Neural cell (in vitro differentiated cells): ENCODE measurements around the gene AMN1. TPM values are rescaled to one million over a fixed set of nuclear protein-coding genes. Genes with fewer than 3 reads are reported as not detected.
"Not testable (repeated sequence)": the region's sequence is repeated elsewhere in the genome, so short reads cannot be mapped to it uniquely, and the experiment has no call there.

Experiments
- H2AFZ ChIP-seq: fragments of 200-600, 300-800 bp; sonication (generic), shearing (Covaris generic); 2 replicates; pipeline ENCODE4 v1.6.0; 2014; ENCODE audit warnings: low read depth, mild to moderate bottlenecking, antibody characterized with exemption, low read length, moderate library complexity
- H3F3A ChIP-seq: fragments of 200-600 bp; shearing (Covaris generic); 2 replicates; pipeline ENCODE4 v1.6.1; 2016; ENCODE audit warnings: mild to moderate bottlenecking, moderate library complexity, mixed read lengths, antibody characterized with exemption, low read length; ENCODE audit not compliant: insufficient read depth, poor library complexity, severe bottlenecking
- H3K27ac ChIP-seq: fragments of 200-600, 300-800 bp; sonication (generic), shearing (Covaris generic); 2 replicates; pipeline ENCODE4 v1.5.1; 2014; ENCODE audit warnings: mild to moderate bottlenecking, low read length, moderate library complexity
- H3K27me3 ChIP-seq: fragments of 300-800, 200-600 bp; sonication (generic), shearing (Covaris generic); 2 replicates; pipeline ENCODE4 v1.6.0; 2014; ENCODE audit warnings: mild to moderate bottlenecking, low read depth, low read length, moderate library complexity; ENCODE audit not compliant: insufficient read depth
- H3K36me3 ChIP-seq: fragments of 300-800, 200-600 bp; sonication (generic), shearing (Covaris generic); 2 replicates; pipeline ENCODE4 v1.5.1; 2014; ENCODE audit warnings: mild to moderate bottlenecking, antibody characterized with exemption, low read length, moderate library complexity; ENCODE audit not compliant: insufficient read depth
- H3K4me2 ChIP-seq: fragments of 300-800, 200-600 bp; sonication (generic), shearing (Covaris generic); 2 replicates; pipeline ENCODE4 v1.6.0; 2014; ENCODE audit warnings: mild to moderate bottlenecking, low read length
- H3K4me3 ChIP-seq: fragments of 300-800, 200-600 bp; sonication (generic), shearing (Covaris generic); 2 replicates; pipeline ENCODE4 v1.5.1; 2014; ENCODE audit warnings: mild to moderate bottlenecking, low read length, moderate library complexity
- H3K79me2 ChIP-seq: fragments of 200-600 bp; shearing (Covaris generic); replicated peaks from 2 replicates; pipeline ENCODE4 v1.6.0; 2014; ENCODE audit warnings: mild to moderate bottlenecking, low read length, moderate library complexity; ENCODE audit not compliant: insufficient read depth
- H3K9ac ChIP-seq: fragments of 300-800, 200-600 bp; sonication (generic), shearing (Covaris generic); 2 replicates; pipeline ENCODE4 v1.6.1; 2016; ENCODE audit warnings: mild to moderate bottlenecking, low read length, mixed read lengths
- H3K9me2 ChIP-seq: fragments of 200-600 bp; shearing (Covaris generic); 2 replicates; pipeline ENCODE4 v1.6.1; 2016; ENCODE audit warnings: mild to moderate bottlenecking, low read length, mixed read lengths; ENCODE audit not compliant: insufficient read depth
- H3K9me3 ChIP-seq: fragments of 200-600, 300-800 bp; sonication (generic), shearing (Covaris generic); 2 replicates; pipeline ENCODE4 v1.6.1; 2016; ENCODE audit warnings: mild to moderate bottlenecking, mixed run types, low read length, moderate library complexity, mixed read lengths
- H4K20me1 ChIP-seq: fragments of 200-600 bp; shearing (Covaris generic); 2 replicates; pipeline ENCODE4 v1.6.1; 2016; ENCODE audit warnings: mild to moderate bottlenecking, mixed run types; ENCODE audit not compliant: insufficient read depth
- CTCF ChIP-seq: fragments of 450-650 bp; IDR thresholded peaks from 2 replicates; pipeline ENCODE4 v1.5.1; 2014; ENCODE audit warnings: antibody characterized with exemption, mild to moderate bottlenecking, moderate library complexity; ENCODE audit not compliant: poor library complexity, severe bottlenecking
- EP300 ChIP-seq: fragments of 450-650 bp; conservative IDR thresholded peaks from 2 replicates; pipeline ENCODE4 v1.6.1; 2014; ENCODE audit warnings: antibody characterized with exemption, mild to moderate bottlenecking, moderate library complexity; ENCODE audit not compliant: poor library complexity, severe bottlenecking
- EZH2 ChIP-seq: fragments of 200-600, 300-800 bp; shearing (Covaris generic), sonication (generic); IDR thresholded peaks from 2 replicates; pipeline ENCODE4 v1.6.1; 2014; ENCODE audit warnings: antibody characterized with exemption, low read length, borderline replicate concordance, mild to moderate bottlenecking; ENCODE audit not compliant: insufficient read depth, poor library complexity, severe bottlenecking
- RAD21 ChIP-seq: fragments of 450-650 bp; conservative IDR thresholded peaks from 2 replicates; pipeline ENCODE4 v1.6.1; 2014; ENCODE audit warnings: antibody characterized with exemption, mild to moderate bottlenecking, moderate library complexity
- REST ChIP-seq: IDR thresholded peaks from 2 replicates; pipeline ENCODE4 v1.6.1; 2012; ENCODE audit warnings: borderline replicate concordance
- SMC3 ChIP-seq: fragments of 450-650 bp; conservative IDR thresholded peaks from 2 replicates; pipeline ENCODE4 v1.6.1; 2014; ENCODE audit warnings: antibody characterized with exemption, mild to moderate bottlenecking, moderate library complexity; ENCODE audit not compliant: poor library complexity
- TAF1 ChIP-seq: IDR thresholded peaks from 2 replicates; pipeline ENCODE4 v1.6.1; 2012; ENCODE audit warnings: low read depth
- polyA plus RNA-seq: library from polyadenylated mRNA; depleted of rRNA; stranded (reverse); fragments of >200 nt; gene quantifications from 2 replicates; pipeline ENCODE4 v1.2.3, GENCODE V29; 2014

AMN1 gene
- polyA plus RNA-seq, 1 donor from 2014 or later: 125 TPM

GRCh38 chr12:31716998-31717397, 11.8 kb downstream of the AMN1 start:
- not testable (repeated sequence) for H3K27me3 ChIP-seq, H3K9me3 ChIP-seq, H2AFZ ChIP-seq, H3K4me3 ChIP-seq, H3K9me2 ChIP-seq, H3K36me3 ChIP-seq, H3K27ac ChIP-seq, H4K20me1 ChIP-seq, H3F3A ChIP-seq, H3K9ac ChIP-seq, H3K4me2 ChIP-seq, H3K79me2 ChIP-seq

GRCh38 chr12:31715283-31715825, 13.5 kb downstream of the AMN1 start:
- Histone ChIP-seq H3K36me3 (peaks cover 4% of the 10 kb centered on the region), H4K20me1 (no peaks in the 10 kb centered on the region), H2AFZ (no peak overlapping the region), H3K4me2 (no peak overlapping the region), H3K79me2 (no peaks in the 10 kb centered on the region), H3K9me3 (peaks cover 6% of the 10 kb centered on the region), H3K4me3 (no peak overlapping the region), H3K9me2 (no peaks in the 10 kb centered on the region), H3F3A (no peaks in the 10 kb centered on the region), H3K9ac (no peak overlapping the region), H3K27me3 (no peaks in the 10 kb centered on the region), H3K27ac (no peak overlapping the region)
- TF ChIP-seq CTCF: no peak
- TF ChIP-seq EP300: no peak
- no peak for TF ChIP-seq EZH2

GRCh38 chr12:31714406-31715271, 14.2 kb downstream of the AMN1 start:
- H3K79me2 ChIP-seq: no peaks in the 10 kb centered on the region
- H3K9me3 ChIP-seq: peaks cover 6% of the 10 kb centered on the region
- no peak overlapping the region for H3K4me3 ChIP-seq
- no peaks in the 10 kb centered on the region for H3K27me3 ChIP-seq
- no peaks in the 10 kb centered on the region for H3K9me2 ChIP-seq
- H4K20me1 ChIP-seq: no peaks in the 10 kb centered on the region
- peaks cover 4% of the 10 kb centered on the region for H3K36me3 ChIP-seq
- TF ChIP-seq TAF1 (no peak), EZH2 (no peak), REST (no peak), CTCF (no peak), SMC3 (no peak), RAD21 (no peak), EP300 (no peak)
- no peak overlapping the region for H3K4me2 ChIP-seq
- no peak overlapping the region for H3K9ac ChIP-seq
- no peak overlapping the region for H2AFZ ChIP-seq
- H3K27ac ChIP-seq: no peak overlapping the region
- H3F3A ChIP-seq: no peaks in the 10 kb centered on the region
